ENCODE data around the gene HMX3. TPM values are rescaled to one million over a fixed set of nuclear protein-coding genes. Genes with fewer than 3 reads are reported as not detected.

Gene HMX3
- polyA plus RNA-seq, 1 donor from 2014 or later = not detected

GRCh38 chr10:123149568-123150270 is 13.9 kb downstream of the HMX3 start (continued):
- TF ChIP-seq SMC3 (conservative IDR thresholded peaks at IDR 0.05; ENCODE audit: poor library complexity) = no peak

- Histone ChIP-seq H4K20me1 (ENCODE audit: insufficient read depth) (no peaks in the 10 kb centered on the region), H3K4me3 (ENCODE audit: low read length) (peak overlapping the region; percentile 65), H3K79me2 (replicated peaks; ENCODE audit: insufficient read depth, low read length) (peaks cover 7% of the 10 kb centered on the region), H3K9ac (ENCODE audit: low read length) (no peak overlapping the region), H3K9me2 (ENCODE audit: insufficient read depth, low read length) (no peaks in the 10 kb centered on the region), H3K27ac (ENCODE audit: low read length) (no peak overlapping the region), H3K4me2 (ENCODE audit: low read length) (peak overlapping the region; percentile 53), H3K27me3 (ENCODE audit: insufficient read depth, low read depth, low read length) (peaks cover 82% of the 10 kb centered on the region), H2AFZ (ENCODE audit: low read depth, low read length) (no peak overlapping the region), H3F3A (ENCODE audit: insufficient read depth, low read length, poor library complexity, severe bottlenecking) (no peaks in the 10 kb centered on the region), H3K36me3 (ENCODE audit: insufficient read depth, low read length) (no peaks in the 10 kb centered on the region), H3K9me3 (ENCODE audit: low read length) (no peaks in the 10 kb centered on the region)
- TF ChIP-seq POLR2AphosphoS5 (IDR thresholded peaks at IDR 0.05) = peak; percentile 61
- TF ChIP-seq SMC3 (conservative IDR thresholded peaks at IDR 0.05; ENCODE audit: poor library complexity) = no peak
These were observed 14.7 kb downstream of the HMX3 start for GRCh38 chr10:123150271-123150985.

- no peak overlapping the region for H3K9ac ChIP-seq (ENCODE audit: low read length)
These were observed 15.4 kb downstream of the HMX3 start for GRCh38 chr10:123150986-123151736.

GRCh38 chr10:123151737-123152135 is 16.0 kb downstream of the HMX3 start:
- H3K27ac ChIP-seq (ENCODE audit: low read length) = no peak overlapping the region
- H4K20me1 ChIP-seq (ENCODE audit: insufficient read depth) = no peaks in the 10 kb centered on the region
- H3K27me3 ChIP-seq (ENCODE audit: insufficient read depth, low read depth, low read length) = peaks cover 69% of the 10 kb centered on the region
- H3K79me2 ChIP-seq (replicated peaks; ENCODE audit: insufficient read depth, low read length) = peaks cover 19% of the 10 kb centered on the region
- no peak overlapping the region for H2AFZ ChIP-seq (ENCODE audit: low read depth, low read length)
- H3K9me3 ChIP-seq (ENCODE audit: low read length) = no peaks in the 10 kb centered on the region
- H3F3A ChIP-seq (ENCODE audit: insufficient read depth, low read length, poor library complexity, severe bottlenecking) = no peaks in the 10 kb centered on the region
- peak; percentile 43 for TF ChIP-seq POLR2AphosphoS5 (IDR thresholded peaks at IDR 0.05)
- TF ChIP-seq EZH2 (IDR thresholded peaks at IDR 0.05; ENCODE audit: borderline replicate concordance, insufficient read depth, low read length, poor library complexity, severe bottlenecking) = no peak
- H3K4me2 ChIP-seq (ENCODE audit: low read length) = no peak overlapping the region
- H3K4me3 ChIP-seq (ENCODE audit: low read length) = peak overlapping the region; percentile 35
- H3K9me2 ChIP-seq (ENCODE audit: insufficient read depth, low read length) = no peaks in the 10 kb centered on the region
- no peak overlapping the region for H3K9ac ChIP-seq (ENCODE audit: low read length)
- H3K36me3 ChIP-seq (ENCODE audit: insufficient read depth, low read length) = peaks cover 6% of the 10 kb centered on the region

More at GRCh38 chr10:123150986-123151736, 15.4 kb downstream of the HMX3 start:
- Histone ChIP-seq H3K79me2 (replicated peaks; ENCODE audit: insufficient read depth, low read length) (peaks cover 15% of the 10 kb centered on the region), H3K9me2 (ENCODE audit: insufficient read depth, low read length) (no peaks in the 10 kb centered on the region), H3K9me3 (ENCODE audit: low read length) (no peaks in the 10 kb centered on the region), H2AFZ (ENCODE audit: low read depth, low read length) (no peak overlapping the region), H3K27me3 (ENCODE audit: insufficient read depth, low read depth, low read length) (peaks cover 74% of the 10 kb centered on the region), H3K27ac (ENCODE audit: low read length) (no peak overlapping the region), H3K36me3 (ENCODE audit: insufficient read depth, low read length) (peaks cover 4% of the 10 kb centered on the region), H3K4me2 (ENCODE audit: low read length) (no peak overlapping the region), H3K4me3 (ENCODE audit: low read length) (peak overlapping the region; percentile 35), H3F3A (ENCODE audit: insufficient read depth, low read length, poor library complexity, severe bottlenecking) (no peaks in the 10 kb centered on the region), H4K20me1 (ENCODE audit: insufficient read depth) (no peaks in the 10 kb centered on the region)
- TF ChIP-seq SMC3 (conservative IDR thresholded peaks at IDR 0.05; ENCODE audit: poor library complexity) (no peak), EZH2 (IDR thresholded peaks at IDR 0.05; ENCODE audit: borderline replicate concordance, insufficient read depth, low read length, poor library complexity, severe bottlenecking) (peak; percentile 62)
